Measurements from ENCODE around the gene KRTAP10-6. TPM values are rescaled to one million over a fixed set of nuclear protein-coding genes. Genes with fewer than 3 reads are reported as not detected.

The KRTAP10-6 gene
- total and polyA plus RNA-seq, 2 donors (not counting 1 experiment from before 2014, with no cell fraction given) = not detected

DNA sequence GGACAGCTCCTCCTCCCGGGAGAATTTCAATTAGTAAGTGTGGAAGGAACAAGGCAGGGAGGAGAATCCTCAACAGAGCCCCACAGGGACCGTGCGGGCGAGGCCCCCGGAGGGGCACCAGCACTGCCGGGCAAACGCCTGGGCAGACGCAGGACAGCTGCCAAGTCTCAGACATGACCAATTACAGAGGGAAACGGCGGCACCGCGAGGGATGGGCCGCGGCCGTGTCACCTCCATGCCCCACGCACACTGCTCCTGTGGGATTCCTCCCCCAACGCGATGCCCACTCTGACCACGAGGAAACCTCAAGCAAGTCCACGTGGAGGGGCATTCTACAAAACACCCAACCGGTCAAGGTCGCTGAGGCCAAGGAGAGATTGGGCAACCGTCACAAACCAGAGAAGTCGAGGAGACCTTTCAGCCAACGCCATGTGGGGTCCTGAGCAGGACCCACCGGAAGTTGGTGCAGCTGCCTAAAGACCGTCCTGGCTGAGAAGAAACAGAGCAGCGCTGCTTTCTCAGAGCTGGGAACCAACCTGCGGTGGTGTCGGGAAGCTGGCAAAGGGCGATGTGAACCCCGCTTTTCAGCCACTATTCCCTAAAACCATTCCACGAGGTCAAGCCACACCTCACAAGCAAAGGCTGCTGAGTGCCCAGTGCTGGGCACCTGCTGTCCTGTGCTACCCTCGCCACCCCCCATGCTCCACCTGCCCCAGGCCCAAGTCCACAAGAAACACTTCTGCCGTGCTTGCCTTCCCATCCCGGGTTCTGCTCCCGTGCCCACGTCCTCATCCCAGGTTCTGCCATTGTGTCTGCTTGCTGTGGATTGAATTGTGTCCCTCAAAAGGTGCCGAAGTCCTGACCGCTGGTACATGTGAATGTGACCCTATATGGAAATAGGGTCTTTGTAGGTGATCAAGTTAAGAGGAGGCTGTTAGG is 20.2 kb downstream of the KRTAP10-6 start:
- no peaks in the 10 kb centered on the region for H3K79me2 ChIP-seq (ENCODE audit: control insufficient read depth, insufficient read depth, low read length)
- 91% methylated on average over 33 of the region's 40 CpGs for WGBS (ENCODE audit: insufficient coverage)
- H3K36me3 ChIP-seq (replicated peaks in 1 of 2; ENCODE audit: control extremely low read depth in 1 of 2, control insufficient read depth in 1 of 2, extremely low read depth in 1 of 2, insufficient read depth in 2 of 2, low read length in 1 of 2) = no peaks in the 10 kb centered on the region
- no peaks in the 10 kb centered on the region for H4K20me1 ChIP-seq (ENCODE audit: control insufficient read depth, insufficient read depth, low read length, poor library complexity, severe bottlenecking)
- Mint-ChIP-seq H3K27me3 (peaks cover 33% of the 10 kb centered on the region), H3K9me3 (ENCODE audit: insufficient read depth) (peaks cover 2% of the 10 kb centered on the region), H3K4me3 (no peak overlapping the region), H3K27ac (no peak overlapping the region), H3K4me1 (peaks cover 3% of the 10 kb centered on the region)
- ChIA-PET POLR2A (no interaction called here), CTCF (no interaction called here)
- H3K9me3 ChIP-seq (ENCODE audit: control extremely low read depth in 1 of 3, control insufficient read depth in 2 of 3, insufficient read depth in 1 of 3, low read length in 2 of 3) = peaks cover 0 to 31% (median 7%) of the 10 kb centered on the region in 3 donors
- peaks cover under 1 to 2% of the 10 kb centered on the region in 2 donors for H3K4me1 ChIP-seq (ENCODE audit: control insufficient read depth in 2 of 2, insufficient read depth in 2 of 2, low read length in 2 of 2)
- TF ChIP-seq EZH2 (IDR thresholded peaks at IDR 0.05; ENCODE audit: borderline replicate concordance, insufficient read depth, low read depth, low read length, poor library complexity, severe bottlenecking) (no peak), CTCF (IDR thresholded peaks at IDR 0.05) (no peak)
- DNase-seq (no peak), ATAC-seq (ENCODE audit: low read depth) (no peak)
- no peak overlapping the region for H2AFZ ChIP-seq (ENCODE audit: insufficient read depth, low read depth, low read length, poor library complexity, severe bottlenecking)
- no peak overlapping the region for H3K27ac ChIP-seq (ENCODE audit: low read length in 2 of 2)
- H3K27me3 ChIP-seq (replicated peaks in 1 of 4; ENCODE audit: control extremely low read depth in 1 of 4, control insufficient read depth in 3 of 4, insufficient read depth in 4 of 4, low read length in 3 of 4) = peaks cover 0 to 4% (median 0%) of the 10 kb centered on the region in 4 experiments
- no peak overlapping the region for H3K4me2 ChIP-seq (replicated peaks; ENCODE audit: low read depth, low read length, poor library complexity, severe bottlenecking)
- intact Hi-C loops (cut with micrococcal nuclease) = no loop called here
- no peak overlapping the region for H3K4me3 ChIP-seq (ENCODE audit: control extremely low read depth in 1 of 5, extremely low read depth in 1 of 5, insufficient read depth in 1 of 5, low read depth in 2 of 5, low read length in 4 of 5)
- no peak overlapping the region for H3K9ac ChIP-seq (ENCODE audit: low read length)

DNA sequence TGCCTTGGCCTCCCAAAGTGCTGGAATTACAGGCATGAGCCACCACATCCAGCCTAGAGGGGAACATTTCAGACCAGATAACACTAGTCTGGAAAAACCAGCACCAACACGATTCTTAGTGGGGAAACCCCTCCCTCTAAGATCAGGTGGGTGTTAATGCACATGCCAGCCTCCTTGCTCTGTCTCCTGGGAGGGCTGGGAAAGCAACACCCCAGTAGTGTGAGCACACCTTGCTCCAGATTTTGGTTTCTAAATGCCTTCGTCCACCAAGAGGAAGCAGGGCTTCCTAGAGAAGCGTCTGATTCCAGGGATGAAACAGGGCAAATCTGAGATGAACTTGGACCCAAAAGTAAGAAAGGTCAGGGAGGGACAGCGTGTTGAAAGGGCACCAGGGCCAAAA is 21.0 kb downstream of the KRTAP10-6 start:
- ChIA-PET POLR2A (no interaction called here), CTCF (no interaction called here)
- intact Hi-C loops (cut with micrococcal nuclease) = no loop called here
- Histone ChIP-seq H3K4me3 (ENCODE audit: control extremely low read depth in 1 of 5, extremely low read depth in 1 of 5, insufficient read depth in 1 of 5, low read depth in 2 of 5, low read length in 4 of 5) (no peak overlapping the region), H3K79me2 (ENCODE audit: control insufficient read depth, insufficient read depth, low read length) (no peaks in the 10 kb centered on the region), H3K36me3 (replicated peaks in 1 of 2; ENCODE audit: control extremely low read depth in 1 of 2, control insufficient read depth in 1 of 2, extremely low read depth in 1 of 2, insufficient read depth in 2 of 2, low read length in 1 of 2) (no peaks in the 10 kb centered on the region), H3K9me3 (ENCODE audit: control extremely low read depth in 1 of 3, control insufficient read depth in 2 of 3, insufficient read depth in 1 of 3, low read length in 2 of 3) (peaks cover 0 to 26% (median 2%) of the 10 kb centered on the region in 3 donors), H3K4me2 (replicated peaks; ENCODE audit: low read depth, low read length, poor library complexity, severe bottlenecking) (no peak overlapping the region), H3K27ac (ENCODE audit: low read length in 2 of 2) (no peak overlapping the region), H3K27me3 (replicated peaks in 1 of 4; ENCODE audit: control extremely low read depth in 1 of 4, control insufficient read depth in 3 of 4, insufficient read depth in 4 of 4, low read length in 3 of 4) (peaks cover 0 to 2% (median 0%) of the 10 kb centered on the region in 4 experiments), H3K9ac (ENCODE audit: low read length) (no peak overlapping the region), H2AFZ (ENCODE audit: insufficient read depth, low read depth, low read length, poor library complexity, severe bottlenecking) (no peak overlapping the region), H3K4me1 (ENCODE audit: control insufficient read depth in 2 of 2, insufficient read depth in 2 of 2, low read length in 2 of 2) (peaks cover 3 to 8% of the 10 kb centered on the region in 2 donors), H4K20me1 (ENCODE audit: control insufficient read depth, insufficient read depth, low read length, poor library complexity, severe bottlenecking) (no peaks in the 10 kb centered on the region)
- TF ChIP-seq CTCF (IDR thresholded peaks at IDR 0.05) (no peak), EZH2 (IDR thresholded peaks at IDR 0.05; ENCODE audit: borderline replicate concordance, insufficient read depth, low read depth, low read length, poor library complexity, severe bottlenecking) (no peak)
- peaks cover 11% of the 10 kb centered on the region for H3K4me1 Mint-ChIP-seq
- ATAC-seq (ENCODE audit: low read depth) (no peak), DNase-seq (no peak)
- no peak overlapping the region for H3K4me3 Mint-ChIP-seq
- H3K27ac Mint-ChIP-seq = no peak overlapping the region
- H3K9me3 Mint-ChIP-seq (ENCODE audit: insufficient read depth) = peaks cover 2% of the 10 kb centered on the region
- WGBS (ENCODE audit: insufficient coverage) = 61% methylated on average over 3 of the region's 4 CpGs
- H3K27me3 Mint-ChIP-seq = peaks cover 33% of the 10 kb centered on the region

Data from B cell (primary cell).